ENCODE measurements around the gene ANKRD13D. TPM values are rescaled to one million over a fixed set of nuclear protein-coding genes. Genes with fewer than 3 reads are reported as not detected.

The ANKRD13D gene
- total and polyA plus RNA-seq, 2 of the 8 experiments (the other 6 are each of a cell fraction or from before 2014, with no cell fraction given) = 24.9 to 26.5 TPM

DNA sequence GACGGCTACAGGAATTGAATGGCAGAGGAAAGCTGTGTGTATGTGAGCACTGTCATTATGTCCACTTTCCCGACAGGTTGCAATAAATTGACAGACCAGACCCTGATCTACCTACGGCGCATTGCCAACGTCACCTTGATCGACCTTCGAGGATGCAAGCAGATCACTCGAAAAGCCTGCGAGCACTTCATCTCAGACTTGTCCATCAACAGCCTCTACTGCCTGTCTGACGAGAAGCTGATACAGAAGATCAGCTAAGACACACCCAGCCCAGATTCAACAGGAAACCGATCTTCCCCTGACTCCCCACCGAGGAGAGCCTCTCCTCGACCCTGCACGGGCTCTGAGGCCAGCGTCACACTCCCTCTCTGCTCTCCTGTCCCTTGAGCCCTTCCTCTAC is 34.3 kb upstream of the ANKRD13D start:
- POLR2A ChIA-PET (ENCODE audit: partially characterized antibody) = interaction anchor here (2.7 to 2.8 kb wide), 2 partner anchors 11 to 14 kb away, joined by 15 to 23 read pairs; no protein-coding TSS in a partner anchor
- Histone ChIP-seq H3K14ac (ENCODE audit: insufficient read length) (no peak overlapping the region), H2BK5ac (ENCODE audit: low read depth, low read length) (no peak overlapping the region), H2BK15ac (ENCODE audit: low read length) (no peak overlapping the region), H3K79me1 (ENCODE audit: low read depth, low read length) (peaks cover 2% of the 10 kb centered on the region; the same call in 1 of the 2 replicates), H2BK20ac (ENCODE audit: low read length) (no peak overlapping the region), H3K9ac (replicated peaks in 1 of 4; ENCODE audit: extremely low read depth in 1 of 4, low read depth in 3 of 4, low read length in 3 of 4) (no peak overlapping the region), H3K4me3 (ENCODE audit: extremely low read depth in 1 of 4, insufficient read depth in 2 of 4, low read depth in 3 of 4, low read length in 4 of 4) (no peak overlapping the region), H4K20me1 (replicated peaks in 1 of 2; ENCODE audit: control insufficient read depth in 1 of 2, insufficient read depth in 2 of 2, low read length in 2 of 2) (peaks cover 0 to 12% of the 10 kb centered on the region in 2 experiments), H4K8ac (ENCODE audit: extremely low read depth, insufficient read depth, low read length) (no peak overlapping the region), H3K27ac (ENCODE audit: low read depth, low read length) (no peak overlapping the region), H3K4me2 (ENCODE audit: insufficient read depth in 1 of 2, low read depth in 2 of 2, low read length in 2 of 2) (no peak overlapping the region), H2BK12ac (ENCODE audit: low read depth, low read length) (no peak overlapping the region), H3K27me3 (replicated peaks in 1 of 4; ENCODE audit: control insufficient read depth in 3 of 4, extremely low read depth in 1 of 4, insufficient read depth in 3 of 4, low read length in 3 of 4) (no peaks in the 10 kb centered on the region), H3K23ac (ENCODE audit: insufficient read length) (no peak overlapping the region), H2AK5ac (ENCODE audit: low read depth, low read length) (no peak overlapping the region), H3K4me1 (replicated peaks in 1 of 4; ENCODE audit: control insufficient read depth in 3 of 4, insufficient read depth in 4 of 4, low read length in 3 of 4) (no peaks in the 10 kb centered on the region), H2AFZ (ENCODE audit: low read length) (no peak overlapping the region), H3K79me2 (ENCODE audit: control insufficient read depth in 1 of 2, insufficient read depth in 2 of 2, low read length in 2 of 2) (no peaks in the 10 kb centered on the region), H3K36me3 (ENCODE audit: control insufficient read depth in 2 of 4, insufficient read depth in 4 of 4, low read length in 3 of 4) (peaks cover 54 to 70% (median 67%) of the 10 kb centered on the region in 4 experiments), H3K23me2 (ENCODE audit: low read depth, low read length) (no peaks in the 10 kb centered on the region; the same call in 1 of the 2 replicates), H2BK120ac (replicated peaks; ENCODE audit: low read depth, low read length) (no peak overlapping the region), H3K9me3 (ENCODE audit: insufficient read depth in 2 of 2, low read depth in 1 of 2, low read length in 1 of 2) (no peaks in the 10 kb centered on the region), H4K91ac (replicated peaks; ENCODE audit: insufficient read length, low read length) (no peak overlapping the region), H3K56ac (replicated peaks; ENCODE audit: insufficient read length, low read depth, low read length) (no peak overlapping the region), H4K5ac (ENCODE audit: insufficient read length, low read depth, low read length) (no peak overlapping the region), H3K4ac (replicated peaks; ENCODE audit: insufficient read length, low read depth, low read length) (no peak overlapping the region), H3K18ac (ENCODE audit: extremely low read depth, low read length) (no peak overlapping the region)
- FAIRE-seq (no peak), DNase-seq (ENCODE audit: low read depth in 1 of 2, low spot score in 2 of 2) (no peak)
- WGBS, 2 experiments (ENCODE audit: extremely low coverage in 1 of 2, insufficient coverage in 1 of 2, insufficient read length in 1 of 2, insufficient replicate concordance in 2 of 2, low coverage in 1 of 2, low lambda C conversion rate in 2 of 2, missing lambda C conversion rate in 1 of 2) = 90% methylated on average over 15 of the region's 15 CpGs; no CpG with 5 or more reads in 1 of the 2 experiments
- TF ChIP-seq POLR2AphosphoS5 (IDR thresholded peaks at IDR 0.05; ENCODE audit: low read depth, low read length) = 0 out of 2 replicates have a peak, but pooled peaks have one; percentile 2
- TF ChIP-seq RAD21 (IDR thresholded peaks at IDR 0.05 in 1 of 2, conservative IDR thresholded peaks at IDR 0.05 in 1 of 2; ENCODE audit: low read depth in 2 of 2, low read length in 2 of 2) = no peak
- CTCF ChIA-PET (ENCODE audit: partially characterized antibody) = interaction anchor here (0.8 to 3.7 kb wide), 6 partner anchors 8 to 229 kb away, joined by 3 to 26 read pairs (median 3); no protein-coding TSS in a partner anchor
